MG63 (cell line): ENCODE measurements around the gene GOLGA6B. TPM values are rescaled to one million over a fixed set of nuclear protein-coding genes. Genes with fewer than 3 reads are reported as not detected.
"Not testable (repeated sequence)": the region's sequence is repeated elsewhere in the genome, so short reads cannot be mapped to it uniquely, and the experiment has no call there.

Experiments
- DNase-seq: peaks from one replicate; pipeline ENCODE4 v3.0.0-alpha.2; 2020
- H3K27me3 ChIP-seq: fragments of 250-450 bp; sonication (Bioruptor Pico); 2 replicates; pipeline ENCODE4 v1.5.1; 2020; ENCODE audit warnings: mild to moderate bottlenecking, moderate library complexity
- H3K36me3 ChIP-seq: fragments of 250-450 bp; sonication (Bioruptor Pico); 2 replicates; pipeline ENCODE4 v1.5.1; 2020; ENCODE audit warnings: mild to moderate bottlenecking, moderate library complexity
- H3K4me3 ChIP-seq: fragments of 250-450 bp; sonication (Bioruptor Pico); 2 replicates; pipeline ENCODE4 v1.5.1; 2020; ENCODE audit warnings: mild to moderate bottlenecking, moderate library complexity
- H3K9me3 ChIP-seq: fragments of 250-450 bp; sonication (Bioruptor Pico); 2 replicates; pipeline ENCODE4 v1.5.1; 2020; ENCODE audit warnings: mild to moderate bottlenecking, moderate library complexity
- total RNA-seq: library from RNA; depleted of rRNA; stranded (reverse); fragments of >200 nt; shearing (Covaris generic); gene quantifications from 2 replicates; pipeline ENCODE4 v1.2.3, GENCODE V29; 2014; ENCODE audit warnings: low replicate concordance

The GOLGA6B gene
- total RNA-seq, 1 experiment from 2014 or later: not detected

- not testable (repeated sequence) for H3K4me3 ChIP-seq, H3K36me3 ChIP-seq, DNase-seq, H3K9me3 ChIP-seq, H3K27me3 ChIP-seq
Observed at GRCh38 chr15:72642271-72642670, 12.2 kb upstream of the GOLGA6B start.

- H3K36me3 ChIP-seq, H3K4me3 ChIP-seq, DNase-seq, H3K9me3 ChIP-seq, H3K27me3 ChIP-seq: not testable (repeated sequence)
Observed at GRCh38 chr15:72648631-72649253, 5.8 kb upstream of the GOLGA6B start.

GRCh38 chr15:72656014-72656413, 1.5 kb downstream of the GOLGA6B start:
- DNase-seq, H3K9me3 ChIP-seq, H3K27me3 ChIP-seq, H3K36me3 ChIP-seq, H3K4me3 ChIP-seq: not testable (repeated sequence)

DNA sequence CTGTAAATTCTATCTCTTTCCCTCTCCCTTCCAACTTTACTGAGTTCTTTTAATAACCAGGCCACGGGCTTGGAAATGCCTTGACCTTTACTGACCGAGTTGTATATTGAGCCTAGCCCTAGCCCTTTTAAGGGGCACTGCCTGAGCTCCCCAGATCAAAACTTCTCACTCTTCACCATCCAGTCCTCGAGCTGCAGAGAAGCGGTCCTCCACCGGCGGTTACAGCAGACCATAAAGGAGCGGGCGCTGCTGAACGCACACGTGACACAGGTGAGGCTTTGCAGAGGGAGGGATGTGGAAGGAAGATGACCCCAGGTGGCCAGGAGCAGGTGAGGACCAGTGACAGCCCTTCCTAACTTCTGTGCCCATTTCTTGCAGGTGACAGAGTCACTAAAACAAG, 6.6 kb downstream of the GOLGA6B start:
- not testable (repeated sequence) for DNase-seq, H3K9me3 ChIP-seq, H3K4me3 ChIP-seq, H3K36me3 ChIP-seq, H3K27me3 ChIP-seq

- not testable (repeated sequence) for DNase-seq, H3K9me3 ChIP-seq, H3K27me3 ChIP-seq, H3K36me3 ChIP-seq, H3K4me3 ChIP-seq
Observed at GRCh38 chr15:72663931-72664330, 9.4 kb downstream of the GOLGA6B start.

GRCh38 chr15:72665706-72666105, 11.2 kb downstream of the GOLGA6B start:
- not testable (repeated sequence) for H3K4me3 ChIP-seq, H3K36me3 ChIP-seq, DNase-seq, H3K27me3 ChIP-seq, H3K9me3 ChIP-seq

DNA sequence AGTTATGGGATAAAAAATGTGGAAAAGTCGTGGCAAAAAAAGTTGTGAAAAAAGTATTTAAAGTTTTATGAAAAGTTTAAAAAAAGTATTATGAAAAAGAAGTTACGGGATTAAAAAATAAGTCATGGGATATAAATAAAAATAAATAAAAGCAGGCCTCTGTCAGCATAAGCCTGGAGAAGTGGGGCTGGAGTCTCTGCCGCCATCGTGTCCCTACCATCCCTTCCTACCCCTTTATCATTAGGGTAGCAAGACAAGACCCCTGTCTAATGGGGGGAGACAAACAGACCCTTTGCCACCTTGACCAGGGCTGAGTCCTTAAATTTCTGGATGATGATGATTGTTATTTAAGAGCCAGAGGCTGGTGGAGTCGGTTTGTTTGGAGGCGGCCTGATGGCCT, 15.3 kb downstream of the GOLGA6B start:
- not testable (repeated sequence) for DNase-seq, H3K36me3 ChIP-seq, H3K4me3 ChIP-seq, H3K9me3 ChIP-seq
- peaks cover 29% of the 10 kb centered on the region for H3K27me3 ChIP-seq

GRCh38 chr15:72670656-72671352, 16.3 kb downstream of the GOLGA6B start:
- DNase-seq: peak; percentile 64
- H3K27me3 ChIP-seq: peaks cover 29% of the 10 kb centered on the region
- not testable (repeated sequence) for H3K9me3 ChIP-seq, H3K36me3 ChIP-seq, H3K4me3 ChIP-seq

DNA sequence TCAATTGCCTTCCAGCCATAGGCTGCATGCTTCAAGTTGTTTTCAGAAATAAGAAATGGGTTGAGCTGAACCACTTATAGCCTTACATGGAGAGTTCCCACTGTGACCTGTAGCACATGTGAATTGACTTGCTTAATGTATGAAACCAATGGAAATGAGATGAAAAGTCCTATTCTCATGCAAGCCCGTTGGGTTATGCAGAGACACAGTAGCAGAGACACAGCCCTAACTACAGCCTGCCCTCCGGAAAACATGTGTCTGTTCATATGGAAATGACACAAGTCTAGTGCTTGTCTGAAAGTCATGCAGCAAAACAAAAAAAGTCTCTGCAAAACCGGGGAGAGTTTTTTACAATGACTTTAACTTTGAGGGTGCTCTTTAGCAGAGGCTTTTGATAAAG, 17.0 kb downstream of the GOLGA6B start:
- no peaks in the 10 kb centered on the region for H3K9me3 ChIP-seq
- DNase-seq: no peak
- H3K36me3 ChIP-seq: no peaks in the 10 kb centered on the region
- no peak overlapping the region for H3K4me3 ChIP-seq
- H3K27me3 ChIP-seq: peaks cover 29% of the 10 kb centered on the region

GRCh38 chr15:72676838-72677237, 22.3 kb downstream of the GOLGA6B start:
- H3K4me3 ChIP-seq: no peak overlapping the region
- H3K36me3 ChIP-seq: no peaks in the 10 kb centered on the region
- H3K27me3 ChIP-seq: peaks cover 44% of the 10 kb centered on the region
- no peak for DNase-seq
- H3K9me3 ChIP-seq: no peaks in the 10 kb centered on the region

DNA sequence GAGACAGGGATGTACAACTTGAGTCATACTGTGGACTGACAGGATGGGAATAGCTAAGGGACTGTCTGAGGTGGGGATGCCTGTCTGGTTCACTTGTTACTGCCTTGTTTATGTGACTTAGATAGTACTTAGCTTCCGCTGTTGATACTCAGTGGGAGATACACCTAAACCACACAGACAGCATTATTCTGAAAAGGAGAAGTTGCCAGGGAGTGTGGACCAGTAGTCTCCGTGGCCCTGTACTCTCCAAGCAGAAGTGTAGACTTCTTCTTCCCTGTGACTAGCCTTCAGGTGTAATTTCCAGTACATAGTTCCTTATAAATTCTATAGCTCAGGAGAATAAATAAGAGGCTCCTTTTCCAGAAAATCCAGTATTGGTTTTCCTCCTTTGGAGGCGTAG, 26.4 kb downstream of the GOLGA6B start:
- no peak for DNase-seq
- peaks cover 23% of the 10 kb centered on the region for H3K27me3 ChIP-seq
- H3K36me3 ChIP-seq: no peaks in the 10 kb centered on the region
- H3K9me3 ChIP-seq: no peaks in the 10 kb centered on the region
- no peak overlapping the region for H3K4me3 ChIP-seq

DNA sequence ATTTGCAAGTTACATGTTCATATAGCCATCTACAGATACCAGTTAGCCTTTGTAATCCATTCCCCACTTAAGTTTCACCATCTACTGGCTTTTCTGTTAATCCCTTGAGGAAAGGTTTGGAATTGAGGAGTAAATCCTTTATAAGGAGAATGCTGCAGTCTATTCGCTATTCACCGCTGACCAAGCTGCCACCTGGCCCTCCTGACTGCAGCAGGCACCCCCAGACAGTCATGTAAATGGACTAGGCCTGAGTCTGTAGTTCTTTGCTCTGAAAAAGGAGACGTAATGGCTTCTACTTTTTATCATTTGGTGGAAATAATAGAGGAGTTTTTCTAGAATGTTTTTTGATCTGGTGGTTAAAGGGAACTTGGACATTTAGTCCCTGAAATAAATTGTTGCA, 28.3 kb downstream of the GOLGA6B start:
- H3K9me3 ChIP-seq: no peaks in the 10 kb centered on the region
- H3K4me3 ChIP-seq: no peak overlapping the region
- peaks cover 22% of the 10 kb centered on the region for H3K27me3 ChIP-seq
- H3K36me3 ChIP-seq: no peaks in the 10 kb centered on the region
- DNase-seq: no peak

DNA sequence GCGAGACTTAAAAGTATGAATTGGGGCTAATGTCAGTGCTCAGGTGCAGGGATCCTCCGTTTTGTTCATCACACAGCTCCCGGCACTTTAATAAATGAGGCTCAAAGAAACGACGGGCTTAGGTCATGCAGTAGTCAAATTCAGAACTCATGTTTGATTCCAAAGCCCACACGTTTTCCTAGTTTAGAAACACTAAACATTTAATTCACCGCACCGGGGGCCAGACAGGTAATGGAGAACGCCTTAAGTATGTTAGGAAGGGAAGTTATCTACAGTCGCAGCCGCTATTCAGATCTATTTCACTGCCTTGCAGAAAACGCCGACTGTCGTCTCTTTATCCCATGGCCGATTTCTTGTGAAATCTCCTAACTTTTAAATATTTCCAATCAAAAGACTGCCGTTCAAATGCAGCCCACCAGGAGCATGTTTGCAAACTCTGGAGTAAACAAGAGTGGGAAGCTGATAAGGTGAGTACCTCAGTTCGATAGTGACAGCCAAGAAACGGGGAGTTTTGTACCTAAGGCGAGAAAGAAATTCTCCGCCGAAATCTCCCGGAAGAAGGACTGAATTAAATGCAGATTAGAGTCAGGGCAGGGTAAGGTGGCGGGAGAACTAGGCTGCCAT, 30.9 kb downstream of the GOLGA6B start:
- Histone ChIP-seq H3K9me3 (no peaks in the 10 kb centered on the region), H3K27me3 (peaks cover 4% of the 10 kb centered on the region; the same call in 1 of the 2 replicates), H3K4me3 (peak overlapping the region; percentile 76), H3K36me3 (no peaks in the 10 kb centered on the region)
- DNase-seq: no peak

- no peaks in the 10 kb centered on the region for H3K27me3 ChIP-seq
- H3K9me3 ChIP-seq: no peaks in the 10 kb centered on the region
- no peaks in the 10 kb centered on the region for H3K36me3 ChIP-seq
- DNase-seq: peak; percentile 90
- H3K4me3 ChIP-seq: peak within 1 kb of the TSS; percentile 76
Observed at GRCh38 chr15:72685925-72686794, 31.7 kb downstream of the GOLGA6B start, which contains the start of the genes BBS4 and HIGD2B. BBS4 (plus strand) TSS chr15:72686207; CDS start chr15:72686228, 21 bp downstream. HIGD2B (minus strand) TSS chr15:72686182; CDS start chr15:72676374, 9,808 bp downstream.

- Histone ChIP-seq H3K4me3 (no peak overlapping the region), H3K9me3 (no peaks in the 10 kb centered on the region), H3K27me3 (no peaks in the 10 kb centered on the region), H3K36me3 (no peaks in the 10 kb centered on the region)
- DNase-seq: no peak
Observed at GRCh38 chr15:72688697-72689096, 34.2 kb downstream of the GOLGA6B start.

DNA sequence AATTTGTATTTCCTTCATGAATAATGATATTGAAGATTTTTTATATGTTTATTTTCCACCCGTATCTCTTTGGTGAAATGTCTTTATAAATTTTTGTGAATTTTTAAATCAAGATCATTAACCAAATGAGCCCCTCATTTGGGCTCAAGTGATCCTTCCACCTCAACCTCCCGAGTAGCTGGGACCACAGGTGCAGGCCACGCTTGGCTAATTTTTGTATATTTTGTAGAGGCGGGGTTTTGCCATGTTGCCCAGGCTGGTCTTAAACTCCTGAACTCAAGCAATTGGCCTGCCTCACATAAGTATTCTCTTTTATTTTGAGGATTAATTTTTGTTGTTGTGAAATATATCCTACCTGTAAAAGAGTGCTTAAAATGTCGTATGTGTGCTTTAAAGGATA, 36.4 kb downstream of the GOLGA6B start:
- Histone ChIP-seq H3K27me3 (no peaks in the 10 kb centered on the region), H3K36me3 (no peaks in the 10 kb centered on the region), H3K4me3 (no peak overlapping the region), H3K9me3 (no peaks in the 10 kb centered on the region)
- DNase-seq: no peak

DNA sequence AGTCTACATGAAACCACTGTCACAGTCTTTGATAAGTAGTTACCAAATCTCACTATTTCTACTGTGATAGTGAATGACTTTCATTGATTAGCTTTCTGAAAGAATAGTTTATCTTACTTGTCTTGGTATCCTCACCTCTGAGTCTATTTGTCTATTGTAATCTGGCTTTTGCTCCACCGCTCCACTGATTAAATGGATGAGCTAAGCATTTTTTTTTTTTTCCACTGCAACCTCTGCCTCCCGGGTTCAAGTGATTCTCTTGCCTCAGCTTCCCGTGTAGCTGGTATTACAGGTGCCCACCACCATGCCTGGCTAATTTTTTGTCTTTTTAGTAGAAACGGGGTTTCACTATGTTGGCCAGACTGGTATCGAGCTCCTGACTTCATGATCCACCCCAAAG, 44.4 kb downstream of the GOLGA6B start:
- Histone ChIP-seq H3K9me3 (no peaks in the 10 kb centered on the region), H3K4me3 (no peak overlapping the region), H3K27me3 (no peaks in the 10 kb centered on the region), H3K36me3 (no peaks in the 10 kb centered on the region)
- no peak for DNase-seq
